Mammary epithelial cell (primary cell): ENCODE measurements around the gene NRXN2.

Experiments used
- CTCF ChIP-seq, 2 donors: IDR thresholded peaks in 1 of 2; conservative IDR thresholded peaks in 1 of 2; 2 replicates each; pipeline ENCODE4 v1.5.1; 2011 to 2012; ENCODE audit warnings: inconsistent platforms in 2 of 2, low read length in 2 of 2, mild to moderate bottlenecking in 2 of 2, control low read depth in 1 of 2, low read depth in 1 of 2; ENCODE audit not compliant: insufficient read depth in 1 of 2; ENCODE audit errors: extremely low read depth in 1 of 2
- EZH2 ChIP-seq: IDR thresholded peaks from 2 replicates; pipeline ENCODE4 v1.6.1; 2012; ENCODE audit warnings: low read length, inconsistent platforms, borderline replicate concordance

GRCh38 chr11:64583296-64584262 lies 139.4 kb downstream of the NRXN2 start:
- TF ChIP-seq CTCF (conservative IDR thresholded peaks at IDR 0.05 in 1 of 2, IDR thresholded peaks at IDR 0.05 in 1 of 2; ENCODE audit: extremely low read depth in 1 of 2, insufficient read depth in 1 of 2, low read depth in 1 of 2, low read length in 2 of 2), result no peak
- TF ChIP-seq EZH2, result no peak
